Colonic mucosa (tissue), 4 donors: ENCODE data around the gene DAB1. TPM values are rescaled to one million over a fixed set of nuclear protein-coding genes. Genes with fewer than 3 reads are reported as not detected.

ENCODE experiments used
- DNase-seq: peaks from one replicate; pipeline ENCODE4 v3.0.0-alpha.2; 2020
- H3K27ac ChIP-seq: fragments of 200-600 bp; one replicate; pipeline ENCODE4 v1.8.0; 2021
- H3K27me3 ChIP-seq: fragments of 200-600 bp; one replicate; pipeline ENCODE4 v1.8.0; 2021
- H3K36me3 ChIP-seq: fragments of 200-600 bp; one replicate; pipeline ENCODE4 v1.8.0; 2021
- H3K4me1 ChIP-seq: fragments of 200-600 bp; one replicate; pipeline ENCODE4 v1.8.0; 2021; ENCODE audit warnings: mild to moderate bottlenecking
- H3K4me3 ChIP-seq: fragments of 200-600 bp; one replicate; pipeline ENCODE4 v1.8.0; 2021
- H3K9ac ChIP-seq, 2 donors: one replicate each; pipeline ENCODE4 v1.7.0; 2013; ENCODE audit warnings: control low read depth in 2 of 2, low read depth in 2 of 2, low read length in 2 of 2
- H3K9me3 ChIP-seq: fragments of 200-600 bp; one replicate; pipeline ENCODE4 v1.8.0; 2021
- CTCF ChIP-seq: fragments of 200-600 bp; IDR thresholded peaks from one replicate; pipeline ENCODE4 v1.8.0; 2022; ENCODE audit warnings: antibody characterized with exemption, mild to moderate bottlenecking
- intact Hi-C: fragments of 100-400 bp; cut with DNase I; formaldehyde crosslinking; loops from one replicate; pipeline ENCODE4 v1.14.1; 2022
- total RNA-seq, 2 donors: library from RNA; stranded (reverse); fragmentation: NEBNext Ultra II Directional in 1 of 2; extraction: Animal tissue kit (Norgen Biotek cat#: 25700) in 1 of 2; gene quantifications; one replicate each; pipeline ENCODE4 v1.2.1, GENCODE V29; 2021
- donor health status: healthy.
- donor health status: DM: no; HTN: no; CAD: no.
- donor health status: DM: no; HTN: no; CAD: no.

Gene DAB1
- total RNA-seq, 2 donors from 2014 or later = 0.42 TPM; not detected in 1

- TF ChIP-seq CTCF = no peak
- no peaks in the 10 kb centered on the region for H3K27me3 ChIP-seq
- H3K4me3 ChIP-seq = no peak overlapping the region
- no peak for DNase-seq
- H3K9me3 ChIP-seq = no peaks in the 10 kb centered on the region
- intact Hi-C loops = no loop called here
- no peaks in the 10 kb centered on the region for H3K36me3 ChIP-seq
- no peaks in the 10 kb centered on the region for H3K4me1 ChIP-seq
- H3K9ac ChIP-seq = no peak overlapping the region
- no peak overlapping the region for H3K27ac ChIP-seq
Observed at GRCh38 chr1:57003398-57004139, 420.3 kb downstream of the DAB1 start.

- intact Hi-C loops = no loop called here
Observed at GRCh38 chr1:56995414-56996100, 428.3 kb downstream of the DAB1 start.

GRCh38 chr1:56993475-56993874, 430.4 kb downstream of the DAB1 start:
- intact Hi-C loops = no loop called here
- TF ChIP-seq CTCF = no peak
- Histone ChIP-seq H3K9me3 (no peaks in the 10 kb centered on the region), H3K36me3 (no peaks in the 10 kb centered on the region), H3K27me3 (no peaks in the 10 kb centered on the region), H3K4me3 (no peak overlapping the region), H3K27ac (no peak overlapping the region), H3K9ac (no peak overlapping the region), H3K4me1 (no peaks in the 10 kb centered on the region)
- no peak for DNase-seq

More at GRCh38 chr1:56995414-56996100, 428.3 kb downstream of the DAB1 start:
- no peaks in the 10 kb centered on the region for H3K27me3 ChIP-seq
- no peaks in the 10 kb centered on the region for H3K9me3 ChIP-seq
- no peak overlapping the region for H3K27ac ChIP-seq
- no peak overlapping the region for H3K4me3 ChIP-seq
- DNase-seq = no peak
- no peaks in the 10 kb centered on the region for H3K36me3 ChIP-seq
- no peak overlapping the region for H3K9ac ChIP-seq
- H3K4me1 ChIP-seq = no peaks in the 10 kb centered on the region
- no peak for TF ChIP-seq CTCF

- no peak for DNase-seq
- Histone ChIP-seq H3K36me3 (no peaks in the 10 kb centered on the region), H3K27ac (no peak overlapping the region), H3K27me3 (no peaks in the 10 kb centered on the region), H3K4me1 (no peaks in the 10 kb centered on the region), H3K9me3 (no peaks in the 10 kb centered on the region), H3K4me3 (no peak overlapping the region), H3K9ac (no peak overlapping the region)
- intact Hi-C loops = no loop called here
- no peak for TF ChIP-seq CTCF
Observed at GRCh38 chr1:56992318-56993125, 431.3 kb downstream of the DAB1 start.

GRCh38 chr1:56991576-56991975, 432.3 kb downstream of the DAB1 start:
- Histone ChIP-seq H3K36me3 (no peaks in the 10 kb centered on the region), H3K4me3 (no peak overlapping the region), H3K4me1 (no peaks in the 10 kb centered on the region), H3K9me3 (no peaks in the 10 kb centered on the region), H3K9ac (no peak overlapping the region), H3K27ac (no peak overlapping the region), H3K27me3 (no peaks in the 10 kb centered on the region)
- intact Hi-C loops = no loop called here
- TF ChIP-seq CTCF = no peak
- no peak for DNase-seq
